Activated CD8-positive, alpha-beta T cell treated with anti-CD3 and anti-CD28 coated beads for 36 hours (primary cell): ENCODE results near the gene INHBE. TPM values are rescaled to one million over a fixed set of nuclear protein-coding genes. Genes with fewer than 3 reads are reported as not detected.

ENCODE experiments used
- ATAC-seq: fragments of 200-7000 bp; cut with Tn5 transposase; one replicate; pipeline ENCODE4 v1.10.0; 2021; ENCODE audit warnings: mild to moderate bottlenecking, moderate library complexity
- CTCF ChIA-PET: fragments of 350-600 bp; sonication (Branson Sonifier 250); formaldehyde crosslinking; loops from one replicate; lab custom pipeline; 2021; ENCODE audit warnings: antibody characterized with exemption; lab: Charles Lee
- POLR2A ChIA-PET: fragments of 350-600 bp; sonication (Branson Sonifier 250); formaldehyde crosslinking; loops from one replicate; lab custom pipeline; 2021; ENCODE audit warnings: antibody characterized with exemption; lab: Charles Lee
- DNase-seq: peaks from one replicate; pipeline ENCODE4 v3.0.0-alpha.2; 2020
- H3K27ac Mint-ChIP-seq: one replicate; pipeline ENCODE4 v1.8.0; 2021; ENCODE audit warnings: mild to moderate bottlenecking, mixed read lengths
- H3K27me3 Mint-ChIP-seq: one replicate; pipeline ENCODE4 v1.8.0; 2021; ENCODE audit warnings: mixed read lengths
- H3K36me3 Mint-ChIP-seq: one replicate; pipeline ENCODE4 v1.8.0; 2021; ENCODE audit warnings: low read depth, mixed read lengths
- H3K4me1 Mint-ChIP-seq: one replicate; pipeline ENCODE4 v1.8.0; 2021; ENCODE audit warnings: low read depth, mixed read lengths
- H3K4me3 Mint-ChIP-seq: one replicate; pipeline ENCODE4 v1.8.0; 2021; ENCODE audit warnings: mild to moderate bottlenecking, moderate library complexity, mixed read lengths
- H3K9me3 Mint-ChIP-seq: one replicate; pipeline ENCODE4 v1.8.0; 2021; ENCODE audit warnings: mixed read lengths
- intact Hi-C: fragments of 100-400 bp; cut with micrococcal nuclease; formaldehyde crosslinking; loops from one replicate; pipeline ENCODE4 v1.10.0; 2022
- total RNA-seq, 2 experiments: library from RNA; stranded (reverse); gene quantifications; one replicate each; pipeline ENCODE4 v1.2.3, GENCODE V29; 2021
- TF ChIP-seq, protein P1 (sequence below): fragments of 200-600 bp; IDR thresholded peaks from one replicate; pipeline ENCODE4 v1.8.0; 2022; ENCODE audit warnings: antibody characterized with exemption, mild to moderate bottlenecking

Gene INHBE
- total RNA-seq, 2 experiments from 2014 or later: 1.7 to 2.3 TPM

DNA sequence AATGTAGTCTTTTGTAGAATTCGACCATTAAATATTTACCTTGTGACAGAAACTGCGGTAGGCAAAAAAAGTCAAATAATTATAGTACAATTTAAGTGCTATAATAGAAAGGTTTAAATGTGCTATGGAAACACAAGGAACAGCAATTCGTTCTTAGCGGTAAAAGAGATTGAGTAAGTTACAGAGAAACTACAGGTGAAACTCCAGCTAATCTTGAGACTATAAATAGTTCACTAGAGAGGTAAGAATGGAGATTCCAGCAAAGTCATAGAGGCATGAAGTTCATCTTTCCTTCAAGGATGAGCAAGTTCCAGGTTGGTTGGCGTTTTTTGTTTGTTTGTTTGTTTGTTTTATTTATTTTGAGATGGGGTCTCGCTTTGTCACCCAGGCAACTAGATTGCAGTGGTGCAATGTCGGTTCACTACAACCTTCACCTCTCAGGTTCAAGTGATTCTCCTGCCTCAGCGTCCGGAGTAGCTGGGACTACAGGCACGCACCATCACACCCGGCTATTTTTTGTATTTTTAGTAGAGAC is 23.4 kb upstream of the INHBE start:
- Mint-ChIP-seq H3K27me3 (no peaks in the 10 kb centered on the region), H3K27ac (peak overlapping the region; percentile 99), H3K4me3 (peak overlapping the region; percentile 93), H3K9me3 (no peaks in the 10 kb centered on the region), H3K36me3 (peaks cover 7% of the 10 kb centered on the region), H3K4me1 (peaks cover 36% of the 10 kb centered on the region)
- no peak for ATAC-seq
- CTCF ChIA-PET: interaction anchor here (1.2 to 5.6 kb wide), 5 partner anchors 21 to 30 kb away, joined by 3 to 29 read pairs (median 15); partner anchors contain the start of genes GLI1 and INHBE
- TF ChIP-seq, protein P1, sequence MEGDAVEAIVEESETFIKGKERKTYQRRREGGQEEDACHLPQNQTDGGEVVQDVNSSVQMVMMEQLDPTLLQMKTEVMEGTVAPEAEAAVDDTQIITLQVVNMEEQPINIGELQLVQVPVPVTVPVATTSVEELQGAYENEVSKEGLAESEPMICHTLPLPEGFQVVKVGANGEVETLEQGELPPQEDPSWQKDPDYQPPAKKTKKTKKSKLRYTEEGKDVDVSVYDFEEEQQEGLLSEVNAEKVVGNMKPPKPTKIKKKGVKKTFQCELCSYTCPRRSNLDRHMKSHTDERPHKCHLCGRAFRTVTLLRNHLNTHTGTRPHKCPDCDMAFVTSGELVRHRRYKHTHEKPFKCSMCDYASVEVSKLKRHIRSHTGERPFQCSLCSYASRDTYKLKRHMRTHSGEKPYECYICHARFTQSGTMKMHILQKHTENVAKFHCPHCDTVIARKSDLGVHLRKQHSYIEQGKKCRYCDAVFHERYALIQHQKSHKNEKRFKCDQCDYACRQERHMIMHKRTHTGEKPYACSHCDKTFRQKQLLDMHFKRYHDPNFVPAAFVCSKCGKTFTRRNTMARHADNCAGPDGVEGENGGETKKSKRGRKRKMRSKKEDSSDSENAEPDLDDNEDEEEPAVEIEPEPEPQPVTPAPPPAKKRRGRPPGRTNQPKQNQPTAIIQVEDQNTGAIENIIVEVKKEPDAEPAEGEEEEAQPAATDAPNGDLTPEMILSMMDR: no peak
- DNase-seq: no peak
- POLR2A ChIA-PET: interaction anchor here (1.0 to 1.2 kb wide), 2 partner anchors 21 to 152 kb away, joined by 3 read pairs; no protein-coding TSS in a partner anchor
- intact Hi-C loops: no loop called here

DNA sequence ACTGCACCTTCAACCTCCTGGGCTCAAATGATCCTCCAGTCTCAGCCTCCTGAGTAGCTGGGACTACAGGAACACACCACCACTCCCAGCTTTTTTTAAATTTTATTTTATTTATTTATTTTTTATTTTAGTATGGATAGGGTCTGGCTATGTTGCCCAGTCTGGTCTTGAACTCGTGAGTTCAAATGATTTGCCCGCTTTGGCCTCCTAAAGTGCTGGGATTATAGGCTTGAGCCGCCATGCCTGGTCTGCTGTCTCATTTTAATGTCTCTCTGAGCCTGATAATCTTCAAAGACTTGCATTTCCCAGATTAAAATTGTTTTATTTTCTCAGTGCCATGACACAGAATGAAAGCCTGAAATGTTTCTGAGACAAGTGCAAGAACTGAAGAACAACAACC is 21.7 kb upstream of the INHBE start:
- Mint-ChIP-seq H3K9me3 (no peaks in the 10 kb centered on the region), H3K27ac (no peak overlapping the region), H3K4me3 (no peak overlapping the region), H3K36me3 (peaks cover 7% of the 10 kb centered on the region), H3K27me3 (no peaks in the 10 kb centered on the region), H3K4me1 (peaks cover 28% of the 10 kb centered on the region)
- DNase-seq: no peak
- ChIA-PET POLR2A (interaction anchor here (0.7 to 1.5 kb wide), 3 partner anchors 17 to 42 kb away, joined by 3 to 4 read pairs (median 3); no protein-coding TSS in a partner anchor), CTCF (interaction anchor here (0.7 to 5.6 kb wide), 5 partner anchors 19 to 83 kb away, joined by 3 to 29 read pairs (median 15); partner anchors contain the start of genes GLI1 and INHBE)
- no peak for ATAC-seq
- intact Hi-C loops: no loop called here
- TF ChIP-seq, protein P1: no peak

DNA sequence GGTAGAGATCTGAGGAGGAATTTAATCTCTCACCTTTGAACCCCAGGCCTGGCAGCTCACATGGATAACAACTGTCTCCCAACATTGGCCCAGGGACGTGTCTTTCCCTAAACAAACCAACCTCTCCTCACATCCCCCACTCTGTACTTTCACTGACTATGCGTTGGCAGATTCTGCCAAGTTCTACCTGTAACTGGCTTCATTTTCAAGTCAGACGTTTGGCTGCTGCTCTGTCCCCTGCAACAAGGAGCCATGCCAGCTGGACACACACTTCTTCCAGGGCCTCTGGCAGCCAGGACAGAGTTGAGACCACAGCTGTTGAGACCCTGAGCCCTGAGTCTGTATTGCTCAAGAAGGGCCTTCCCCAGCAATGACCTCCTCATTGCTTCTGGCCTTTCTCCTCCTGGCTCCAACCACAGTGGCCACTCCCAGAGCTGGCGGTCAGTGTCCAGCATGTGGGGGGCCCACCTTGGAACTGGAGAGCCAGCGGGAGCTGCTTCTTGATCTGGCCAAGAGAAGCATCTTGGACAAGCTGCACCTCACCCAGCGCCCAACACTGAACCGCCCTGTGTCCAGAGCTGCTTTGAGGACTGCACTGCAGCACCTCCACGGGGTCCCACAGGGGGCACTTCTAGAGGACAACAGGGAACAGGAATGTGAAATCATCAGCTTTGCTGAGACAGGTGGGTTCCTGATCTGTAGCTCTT is 20.4 kb upstream of the INHBE start, which contains the start of gene INHBC:
Gene INHBC (plus strand): TSS at position 268 of the 707 bp plus-strand sequence. CDS start 103 bp downstream, at position 371.
- TF ChIP-seq, protein P1: no peak
- Mint-ChIP-seq H3K4me1 (peaks cover 19% of the 10 kb centered on the region), H3K4me3 (peak within 1 kb of the TSS; percentile 51), H3K9me3 (no peaks in the 10 kb centered on the region), H3K36me3 (peaks cover 2% of the 10 kb centered on the region), H3K27ac (peak within 1 kb of the TSS; percentile 50), H3K27me3 (no peaks in the 10 kb centered on the region)
- no peak for DNase-seq
- ChIA-PET POLR2A (interaction anchor here (0.9 to 1.0 kb wide), 2 partner anchors 12 to 24 kb away, joined by 3 read pairs; no protein-coding TSS in a partner anchor), CTCF (interaction anchor here (0.6 to 5.6 kb wide), 8 partner anchors 10 to 84 kb away, joined by 3 to 29 read pairs (median 5); partner anchors contain the start of genes GLI1 and INHBE)
- intact Hi-C loops: no loop called here
- no peak for ATAC-seq

DNA sequence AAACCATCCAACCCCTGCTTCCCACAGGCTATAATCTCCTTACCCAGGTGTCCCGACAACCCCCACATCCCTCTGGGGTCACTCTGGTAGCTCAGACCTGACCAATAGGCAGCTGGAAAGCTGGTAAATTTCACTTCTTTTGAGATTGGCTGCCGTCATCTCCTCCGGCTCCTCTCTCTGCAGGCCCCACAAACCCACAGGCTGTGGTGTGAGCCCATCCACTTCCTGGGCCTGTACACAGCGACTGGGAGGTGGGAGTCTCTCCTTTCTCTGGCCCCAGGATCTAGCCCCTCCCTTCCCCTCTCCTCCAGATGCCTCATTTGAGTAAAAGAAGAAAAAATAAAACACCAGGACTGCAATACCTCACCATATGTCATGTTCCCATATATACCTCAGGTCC is 19.8 kb upstream of the INHBE start:
- peaks cover 16% of the 10 kb centered on the region for H3K4me1 Mint-ChIP-seq
- TF ChIP-seq, protein P1: no peak
- ChIA-PET POLR2A (interaction anchor here (0.9 to 1.0 kb wide), 2 partner anchors 13 to 23 kb away, joined by 3 read pairs; no protein-coding TSS in a partner anchor), CTCF (interaction anchor here (0.6 to 5.6 kb wide), 6 partner anchors 9 to 25 kb away, joined by 3 to 29 read pairs (median 14); partner anchors contain the start of genes GLI1 and INHBE)
- intact Hi-C loops: no loop called here
- peak; percentile 19 for ATAC-seq
- H3K4me3 Mint-ChIP-seq: peak overlapping the region; percentile 51
- H3K36me3 Mint-ChIP-seq: no peaks in the 10 kb centered on the region
- H3K27me3 Mint-ChIP-seq: no peaks in the 10 kb centered on the region
- DNase-seq: peak; percentile 46
- H3K9me3 Mint-ChIP-seq: no peaks in the 10 kb centered on the region
- H3K27ac Mint-ChIP-seq: peak overlapping the region; percentile 50
